ENCODE measurements around the gene KCTD3.

The KCTD3 gene

DNA sequence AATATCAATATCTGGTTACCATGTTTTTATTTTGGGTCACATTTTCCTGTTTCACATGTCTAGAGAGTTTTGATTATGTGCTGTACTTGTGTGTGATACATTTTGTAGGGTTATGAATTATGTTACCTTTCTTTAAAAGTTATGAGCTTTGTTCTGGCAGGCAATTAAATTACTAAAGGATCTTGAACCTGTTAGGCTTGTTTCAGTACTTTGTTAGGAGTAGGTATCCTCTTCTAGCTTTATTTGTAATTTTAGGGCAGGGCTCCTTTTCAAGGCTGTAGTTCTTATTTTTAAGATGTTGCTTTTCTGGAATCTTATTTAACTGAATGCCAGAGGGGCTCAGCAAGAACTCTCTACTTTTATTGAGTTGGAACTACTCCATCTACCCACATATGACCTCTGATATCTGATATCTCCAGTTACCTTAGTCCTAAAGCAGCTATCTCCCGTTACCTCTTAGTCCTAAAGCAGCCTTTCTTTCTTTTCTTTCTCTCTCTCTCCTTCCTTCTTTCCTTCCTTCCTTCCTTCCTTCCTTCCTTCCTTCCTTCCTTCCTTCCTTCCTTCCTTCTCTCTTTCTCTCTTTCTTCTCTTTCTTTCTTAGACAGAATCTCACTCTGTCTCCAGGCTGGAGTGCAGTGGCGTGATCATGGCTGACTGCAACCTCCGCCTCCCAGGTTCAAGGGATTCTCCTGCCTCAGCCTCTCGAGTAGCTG lies 23.8 kb downstream of the KCTD3 start:
- Histone ChIP-seq H3K27me3 (ENCODE audit: control insufficient read depth in 1 of 2, insufficient read depth in 2 of 2, low read length in 2 of 2) (no peaks in the 10 kb centered on the region), H3K36me3 (ENCODE audit: control insufficient read depth in 2 of 2, insufficient read depth in 2 of 2, low read length in 2 of 2) (peaks cover 4 to 5% of the 10 kb centered on the region in 2 donors), H3K9ac (ENCODE audit: low read length in 2 of 2) (no peak overlapping the region), H3K27ac (ENCODE audit: low read length) (no peak overlapping the region), H3K9me3 (ENCODE audit: control insufficient read depth in 2 of 2, low read length in 2 of 2) (no peaks in the 10 kb centered on the region), H3K4me1 (ENCODE audit: control insufficient read depth, insufficient read depth, low read length) (no peaks in the 10 kb centered on the region), H3K4me3 (ENCODE audit: low read length in 2 of 2) (no peak overlapping the region)

- H3K27me3 ChIP-seq (ENCODE audit: control insufficient read depth in 1 of 2, insufficient read depth in 2 of 2, low read length in 2 of 2), result no peaks in the 10 kb centered on the region
- no peaks in the 10 kb centered on the region for H3K4me1 ChIP-seq (ENCODE audit: control insufficient read depth, insufficient read depth, low read length)
- H3K9me3 ChIP-seq (ENCODE audit: control insufficient read depth in 2 of 2, low read length in 2 of 2), result no peaks in the 10 kb centered on the region
- H3K36me3 ChIP-seq (ENCODE audit: control insufficient read depth in 2 of 2, insufficient read depth in 2 of 2, low read length in 2 of 2), result peaks cover 0 to 7% of the 10 kb centered on the region in 2 donors
- H3K4me3 ChIP-seq (ENCODE audit: low read length in 2 of 2), result no peak overlapping the region
- no peak overlapping the region for H3K27ac ChIP-seq (ENCODE audit: low read length)
- H3K9ac ChIP-seq (ENCODE audit: low read length in 2 of 2), result no peak overlapping the region
Measured at GRCh38 chr1:215594640-215595039, 27.5 kb downstream of the KCTD3 start.

- Histone ChIP-seq H3K9ac (ENCODE audit: low read length in 2 of 2) (no peak overlapping the region), H3K9me3 (ENCODE audit: control insufficient read depth in 2 of 2, low read length in 2 of 2) (no peaks in the 10 kb centered on the region), H3K27ac (ENCODE audit: low read length) (no peak overlapping the region)
Measured at GRCh38 chr1:215595231-215595630, 28.1 kb downstream of the KCTD3 start.

GRCh38 chr1:215597961-215598360 lies 30.9 kb downstream of the KCTD3 start:
- H3K9me3 ChIP-seq (ENCODE audit: control insufficient read depth in 2 of 2, low read length in 2 of 2), result no peaks in the 10 kb centered on the region
- H3K27ac ChIP-seq (ENCODE audit: low read length), result no peak overlapping the region
- no peak overlapping the region for H3K9ac ChIP-seq (ENCODE audit: low read length in 2 of 2)
- peaks cover 0 to 3% of the 10 kb centered on the region in 2 donors for H3K36me3 ChIP-seq (ENCODE audit: control insufficient read depth in 2 of 2, insufficient read depth in 2 of 2, low read length in 2 of 2)
- no peaks in the 10 kb centered on the region for H3K27me3 ChIP-seq (ENCODE audit: control insufficient read depth in 1 of 2, insufficient read depth in 2 of 2, low read length in 2 of 2)
- no peak overlapping the region for H3K4me3 ChIP-seq (ENCODE audit: low read length in 2 of 2)
- no peaks in the 10 kb centered on the region for H3K4me1 ChIP-seq (ENCODE audit: control insufficient read depth, insufficient read depth, low read length)

More at GRCh38 chr1:215595231-215595630, 28.1 kb downstream of the KCTD3 start:
- no peaks in the 10 kb centered on the region for H3K27me3 ChIP-seq (ENCODE audit: control insufficient read depth in 1 of 2, insufficient read depth in 2 of 2, low read length in 2 of 2)
- no peak overlapping the region for H3K4me3 ChIP-seq (ENCODE audit: low read length in 2 of 2)
- peaks cover 0 to 7% of the 10 kb centered on the region in 2 donors for H3K36me3 ChIP-seq (ENCODE audit: control insufficient read depth in 2 of 2, insufficient read depth in 2 of 2, low read length in 2 of 2)
- H3K4me1 ChIP-seq (ENCODE audit: control insufficient read depth, insufficient read depth, low read length), result no peaks in the 10 kb centered on the region

DNA sequence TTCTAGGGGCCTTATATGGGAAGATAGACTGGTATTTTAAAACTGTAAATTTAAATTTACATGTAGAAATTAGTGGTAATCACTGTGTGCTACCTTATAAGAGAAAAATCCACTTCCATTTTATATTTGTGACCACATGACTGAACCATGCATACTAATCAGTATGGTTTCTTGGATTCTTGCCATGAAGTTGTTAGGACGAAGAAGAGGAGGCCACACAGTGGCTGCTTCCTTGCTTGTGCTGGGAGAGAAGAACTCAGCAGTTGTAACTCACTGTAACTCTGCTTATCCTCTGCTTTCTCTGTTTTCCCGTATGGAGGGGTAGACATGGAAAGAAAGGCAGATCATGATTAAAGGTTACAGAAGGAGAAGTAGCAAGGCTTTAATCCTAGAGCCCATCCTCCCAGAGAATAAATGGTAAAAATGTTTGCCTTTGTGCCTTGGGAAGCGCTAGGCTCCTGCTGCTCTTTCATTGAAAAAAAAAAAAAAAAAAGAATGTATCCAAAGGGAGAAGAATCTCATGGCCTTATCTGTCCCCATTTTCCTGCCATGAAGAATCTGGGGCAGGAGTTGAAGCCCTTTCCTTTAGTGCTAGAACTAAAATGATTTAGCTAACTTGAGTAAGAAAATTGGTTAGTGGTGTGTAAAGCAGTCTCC lies 32.4 kb downstream of the KCTD3 start:
- Histone ChIP-seq H3K9me3 (ENCODE audit: control insufficient read depth in 2 of 2, low read length in 2 of 2) (no peaks in the 10 kb centered on the region), H3K27me3 (ENCODE audit: control insufficient read depth in 1 of 2, insufficient read depth in 2 of 2, low read length in 2 of 2) (no peaks in the 10 kb centered on the region), H3K27ac (ENCODE audit: low read length) (no peak overlapping the region), H3K4me3 (ENCODE audit: low read length in 2 of 2) (no peak overlapping the region), H3K4me1 (ENCODE audit: control insufficient read depth, insufficient read depth, low read length) (no peaks in the 10 kb centered on the region), H3K36me3 (ENCODE audit: control insufficient read depth in 2 of 2, insufficient read depth in 2 of 2, low read length in 2 of 2) (peaks cover 0 to 3% of the 10 kb centered on the region in 2 donors), H3K9ac (ENCODE audit: low read length in 2 of 2) (no peak overlapping the region)

DNA sequence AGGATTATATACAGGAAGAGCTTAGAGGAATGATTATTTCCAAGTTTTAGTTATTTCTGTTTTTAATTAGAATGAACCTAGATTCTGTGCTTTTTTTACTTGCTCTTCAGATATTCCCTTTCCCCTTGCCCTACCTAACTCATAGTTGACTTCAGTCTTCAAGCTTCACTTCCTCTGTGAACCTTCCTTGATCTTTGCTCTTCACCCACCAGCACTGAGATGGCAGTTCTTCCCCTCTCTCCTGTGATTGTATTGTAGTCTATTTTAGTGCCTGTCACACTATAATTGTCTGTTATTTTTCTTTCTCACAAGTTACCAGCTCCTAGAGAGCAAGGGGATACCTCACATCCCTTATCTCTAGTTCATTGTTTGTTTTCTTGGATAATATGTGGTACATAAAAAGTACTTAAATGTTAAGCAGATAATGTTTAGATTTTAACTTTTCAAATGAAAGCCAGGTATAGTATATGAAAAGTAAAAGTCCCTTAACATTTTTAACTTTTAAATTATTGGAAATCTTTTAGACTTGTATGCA lies 33.2 kb downstream of the KCTD3 start:
- Histone ChIP-seq H3K27ac (ENCODE audit: low read length) (no peak overlapping the region), H3K9ac (ENCODE audit: low read length in 2 of 2) (no peak overlapping the region), H3K27me3 (ENCODE audit: control insufficient read depth in 1 of 2, insufficient read depth in 2 of 2, low read length in 2 of 2) (no peaks in the 10 kb centered on the region), H3K36me3 (ENCODE audit: control insufficient read depth in 2 of 2, insufficient read depth in 2 of 2, low read length in 2 of 2) (peaks cover 0 to 3% of the 10 kb centered on the region in 2 donors), H3K4me3 (ENCODE audit: low read length in 2 of 2) (no peak overlapping the region), H3K4me1 (ENCODE audit: control insufficient read depth, insufficient read depth, low read length) (no peaks in the 10 kb centered on the region), H3K9me3 (ENCODE audit: control insufficient read depth in 2 of 2, low read length in 2 of 2) (no peaks in the 10 kb centered on the region)

DNA sequence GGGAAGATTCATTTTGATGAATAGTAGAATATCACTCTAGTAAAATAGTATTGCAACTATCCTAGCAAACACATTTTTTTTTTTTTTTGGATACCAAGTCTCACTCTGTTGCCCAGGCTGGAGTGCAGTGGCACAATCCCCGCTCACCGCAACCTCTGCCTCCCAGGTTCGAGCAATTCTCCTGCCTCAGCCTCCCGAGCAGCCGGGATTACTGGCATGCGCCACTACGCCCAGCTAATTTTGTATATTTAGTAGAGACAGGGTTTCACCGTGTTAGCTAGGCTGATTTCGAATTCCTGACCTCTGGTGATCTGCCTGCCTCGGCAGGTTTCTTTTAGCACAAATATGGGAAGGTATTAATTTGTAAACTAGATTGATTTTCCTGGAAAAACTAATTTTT lies 33.8 kb downstream of the KCTD3 start:
- no peak overlapping the region for H3K9ac ChIP-seq (ENCODE audit: low read length in 2 of 2)
- H3K4me3 ChIP-seq (ENCODE audit: low read length in 2 of 2), result no peak overlapping the region
- H3K9me3 ChIP-seq (ENCODE audit: control insufficient read depth in 2 of 2, low read length in 2 of 2), result no peaks in the 10 kb centered on the region
- no peaks in the 10 kb centered on the region for H3K27me3 ChIP-seq (ENCODE audit: control insufficient read depth in 1 of 2, insufficient read depth in 2 of 2, low read length in 2 of 2)
- no peak overlapping the region for H3K27ac ChIP-seq (ENCODE audit: low read length)
- no peaks in the 10 kb centered on the region for H3K4me1 ChIP-seq (ENCODE audit: control insufficient read depth, insufficient read depth, low read length)
- peaks cover 0 to 3% of the 10 kb centered on the region in 2 donors for H3K36me3 ChIP-seq (ENCODE audit: control insufficient read depth in 2 of 2, insufficient read depth in 2 of 2, low read length in 2 of 2)

DNA sequence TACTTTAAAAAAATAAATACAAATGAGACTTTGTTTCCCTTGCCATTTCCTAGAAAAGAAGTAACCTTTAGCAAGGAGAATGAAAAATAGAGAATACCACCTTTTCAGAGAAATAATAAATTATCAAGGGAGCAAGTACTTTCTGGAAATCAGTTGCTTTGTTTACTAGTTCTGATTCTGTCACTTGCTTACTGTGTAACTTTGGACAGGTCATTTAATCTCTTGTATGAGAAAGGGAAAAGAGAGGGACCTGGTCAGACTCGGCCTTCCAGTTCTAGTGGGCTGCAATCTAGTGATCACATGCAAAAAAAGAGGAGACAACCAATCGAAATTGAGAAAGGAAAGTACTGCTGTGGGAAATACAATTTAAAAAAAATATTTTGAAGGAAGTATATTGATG lies 34.2 kb downstream of the KCTD3 start:
- no peak overlapping the region for H3K27ac ChIP-seq (ENCODE audit: low read length)
- H3K27me3 ChIP-seq (ENCODE audit: control insufficient read depth in 1 of 2, insufficient read depth in 2 of 2, low read length in 2 of 2), result no peaks in the 10 kb centered on the region
- no peaks in the 10 kb centered on the region for H3K9me3 ChIP-seq (ENCODE audit: control insufficient read depth in 2 of 2, low read length in 2 of 2)
- H3K36me3 ChIP-seq (ENCODE audit: control insufficient read depth in 2 of 2, insufficient read depth in 2 of 2, low read length in 2 of 2), result peaks cover 0 to 3% of the 10 kb centered on the region in 2 donors
- no peak overlapping the region for H3K4me3 ChIP-seq (ENCODE audit: low read length in 2 of 2)
- H3K4me1 ChIP-seq (ENCODE audit: control insufficient read depth, insufficient read depth, low read length), result no peaks in the 10 kb centered on the region
- no peak overlapping the region for H3K9ac ChIP-seq (ENCODE audit: low read length in 2 of 2)

- no peaks in the 10 kb centered on the region for H3K27me3 ChIP-seq (ENCODE audit: control insufficient read depth in 1 of 2, insufficient read depth in 2 of 2, low read length in 2 of 2)
- no peak overlapping the region for H3K27ac ChIP-seq (ENCODE audit: low read length)
- no peaks in the 10 kb centered on the region for H3K9me3 ChIP-seq (ENCODE audit: control insufficient read depth in 2 of 2, low read length in 2 of 2)
- no peaks in the 10 kb centered on the region for H3K4me1 ChIP-seq (ENCODE audit: control insufficient read depth, insufficient read depth, low read length)
- H3K9ac ChIP-seq (ENCODE audit: low read length in 2 of 2), result no peak overlapping the region
- no peak overlapping the region for H3K4me3 ChIP-seq (ENCODE audit: low read length in 2 of 2)
- peaks cover 0 to under 1% of the 10 kb centered on the region in 2 donors for H3K36me3 ChIP-seq (ENCODE audit: control insufficient read depth in 2 of 2, insufficient read depth in 2 of 2, low read length in 2 of 2)
Measured at GRCh38 chr1:215603319-215603718, 36.2 kb downstream of the KCTD3 start.

GRCh38 chr1:215605011-215605621 lies 38.0 kb downstream of the KCTD3 start:
- H3K36me3 ChIP-seq (ENCODE audit: control insufficient read depth in 2 of 2, insufficient read depth in 2 of 2, low read length in 2 of 2), result peaks cover 2 to 7% of the 10 kb centered on the region in 2 donors
- H3K4me3 ChIP-seq (ENCODE audit: low read length in 2 of 2), result no peak overlapping the region
- no peak overlapping the region for H3K9ac ChIP-seq (ENCODE audit: low read length in 2 of 2)
- no peaks in the 10 kb centered on the region for H3K9me3 ChIP-seq (ENCODE audit: control insufficient read depth in 2 of 2, low read length in 2 of 2)
- no peaks in the 10 kb centered on the region for H3K27me3 ChIP-seq (ENCODE audit: control insufficient read depth in 1 of 2, insufficient read depth in 2 of 2, low read length in 2 of 2)
- H3K4me1 ChIP-seq (ENCODE audit: control insufficient read depth, insufficient read depth, low read length), result no peaks in the 10 kb centered on the region
- H3K27ac ChIP-seq (ENCODE audit: low read length), result no peak overlapping the region
